Choroid plexus epithelial cell (primary cell): Measurements from ENCODE around the gene COL6A1.
A peak's percentile ranks its signal among the peaks of the same experiment; 100 is the strongest.
"Not testable (repeated sequence)": the region's sequence is repeated elsewhere in the genome, so short reads cannot be mapped to it uniquely, and the experiment has no call there.

Source experiments
- DNase-seq: peaks from one replicate; pipeline ENCODE4 v3.0.0-alpha.2; 2010; ENCODE audit warnings: low read depth
- H3K4me3 ChIP-seq: 2 replicates; pipeline ENCODE4 v1.5.1; 2011; ENCODE audit warnings: low read depth, mild to moderate bottlenecking, control low read depth, low read length, moderate library complexity
- TF ChIP-seq, protein P1 (sequence below): conservative IDR thresholded peaks from 2 replicates; pipeline ENCODE4 v1.5.1; 2011; ENCODE audit warnings: low read depth, mild to moderate bottlenecking, control low read depth, inconsistent platforms, low read length, moderate library complexity

The COL6A1 gene

GRCh38 chr21:45959182-45959581 is 22.4 kb upstream of the COL6A1 start:
- DNase-seq = no peak
- TF ChIP-seq, protein P1, sequence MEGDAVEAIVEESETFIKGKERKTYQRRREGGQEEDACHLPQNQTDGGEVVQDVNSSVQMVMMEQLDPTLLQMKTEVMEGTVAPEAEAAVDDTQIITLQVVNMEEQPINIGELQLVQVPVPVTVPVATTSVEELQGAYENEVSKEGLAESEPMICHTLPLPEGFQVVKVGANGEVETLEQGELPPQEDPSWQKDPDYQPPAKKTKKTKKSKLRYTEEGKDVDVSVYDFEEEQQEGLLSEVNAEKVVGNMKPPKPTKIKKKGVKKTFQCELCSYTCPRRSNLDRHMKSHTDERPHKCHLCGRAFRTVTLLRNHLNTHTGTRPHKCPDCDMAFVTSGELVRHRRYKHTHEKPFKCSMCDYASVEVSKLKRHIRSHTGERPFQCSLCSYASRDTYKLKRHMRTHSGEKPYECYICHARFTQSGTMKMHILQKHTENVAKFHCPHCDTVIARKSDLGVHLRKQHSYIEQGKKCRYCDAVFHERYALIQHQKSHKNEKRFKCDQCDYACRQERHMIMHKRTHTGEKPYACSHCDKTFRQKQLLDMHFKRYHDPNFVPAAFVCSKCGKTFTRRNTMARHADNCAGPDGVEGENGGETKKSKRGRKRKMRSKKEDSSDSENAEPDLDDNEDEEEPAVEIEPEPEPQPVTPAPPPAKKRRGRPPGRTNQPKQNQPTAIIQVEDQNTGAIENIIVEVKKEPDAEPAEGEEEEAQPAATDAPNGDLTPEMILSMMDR = no peak
- no peak overlapping the region for H3K4me3 ChIP-seq

DNA sequence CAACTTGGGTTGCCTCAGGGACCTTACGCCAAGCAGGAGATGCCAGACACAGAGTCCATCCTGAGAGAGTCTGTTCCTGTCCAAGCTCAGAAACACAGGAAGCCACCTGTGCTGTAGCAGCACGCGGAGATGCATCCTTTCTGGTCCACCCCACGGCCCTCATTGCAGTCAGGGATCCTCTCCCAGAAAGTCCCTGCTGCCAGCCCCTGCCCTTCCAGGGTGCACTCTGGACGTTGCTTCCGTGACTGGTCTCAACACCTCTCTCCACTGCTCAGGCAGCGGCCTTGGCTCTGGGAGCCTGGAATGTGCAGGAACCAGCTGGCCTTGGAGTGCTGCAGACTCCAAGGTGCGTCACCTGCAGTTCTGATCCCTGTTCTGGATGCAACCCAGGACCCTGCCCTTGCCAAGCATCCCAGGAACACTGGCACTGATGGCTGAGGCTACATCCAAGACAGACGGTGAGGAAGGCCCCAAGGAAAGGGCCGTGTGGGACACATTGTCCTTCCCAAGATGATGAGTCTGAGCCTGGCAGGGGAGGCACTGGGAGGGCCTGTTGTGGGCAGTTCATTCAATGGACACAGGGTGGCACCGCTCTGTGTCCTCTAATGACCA is 21.7 kb upstream of the COL6A1 start:
- TF ChIP-seq, protein P1 = no peak
- DNase-seq = no peak
- H3K4me3 ChIP-seq = no peak overlapping the region

- not testable (repeated sequence) for DNase-seq, H3K4me3 ChIP-seq
Observed at GRCh38 chr21:45961408-45961807, 20.2 kb upstream of the COL6A1 start.

DNA sequence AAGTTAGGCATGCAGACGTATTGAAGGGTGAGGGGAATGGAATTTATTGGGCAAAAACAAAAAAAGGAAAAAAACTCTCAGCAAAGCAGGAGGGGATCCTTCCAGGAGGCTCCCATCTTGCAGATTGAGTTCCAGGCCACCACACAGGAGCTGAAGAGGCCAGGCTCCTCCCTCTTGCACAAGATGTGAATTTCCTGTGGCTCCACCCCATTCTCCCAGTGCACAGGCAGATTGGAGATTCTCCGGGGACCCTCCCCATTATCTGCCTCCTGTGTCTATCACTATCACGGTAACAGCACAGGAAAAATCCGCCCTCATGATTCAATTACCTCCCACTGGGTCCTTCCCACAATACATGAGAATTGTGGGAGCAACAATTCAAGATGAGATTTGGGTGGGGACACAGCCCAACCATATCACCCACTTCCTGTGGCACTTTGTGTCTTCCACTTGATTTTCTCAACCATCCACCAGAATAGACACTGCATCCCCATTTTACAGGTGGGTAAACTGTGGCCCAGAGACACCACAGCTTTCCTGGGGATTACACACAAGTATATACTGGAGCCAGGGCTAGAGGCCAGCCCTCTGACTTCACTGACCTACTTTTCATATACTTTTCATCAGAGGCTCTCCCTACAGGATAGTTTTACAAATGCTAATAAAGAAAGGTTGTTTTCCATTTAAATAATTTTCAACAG is 18.9 kb upstream of the COL6A1 start:
- DNase-seq = no peak
- no peak overlapping the region for H3K4me3 ChIP-seq
- TF ChIP-seq, protein P1 = no peak

- TF ChIP-seq, protein P1 = no peak
- H3K4me3 ChIP-seq = no peak overlapping the region
- DNase-seq = peak; percentile 21
Observed at GRCh38 chr21:45963232-45963570, 18.4 kb upstream of the COL6A1 start.

DNA sequence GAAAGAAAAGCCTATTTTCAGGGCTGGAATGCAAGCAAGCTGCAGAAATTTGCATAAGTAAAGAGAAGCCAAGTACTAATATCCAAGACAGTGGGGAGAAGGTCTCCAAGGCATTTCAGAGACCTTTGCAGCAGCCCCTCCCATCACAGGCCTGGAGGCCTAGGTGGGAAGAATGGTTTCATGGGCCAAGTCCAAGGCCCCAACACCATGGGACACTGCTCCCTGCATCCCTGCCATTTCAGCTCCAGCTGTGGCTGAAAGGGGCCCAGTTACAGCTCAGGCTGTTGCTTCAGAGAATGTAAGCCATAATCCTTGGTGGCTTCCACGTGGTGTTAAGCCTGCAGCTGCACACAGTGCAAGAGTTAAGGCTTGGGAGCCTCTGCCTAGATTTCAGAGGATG is 16.9 kb upstream of the COL6A1 start:
- TF ChIP-seq, protein P1 = no peak
- no peak overlapping the region for H3K4me3 ChIP-seq
- DNase-seq = no peak

DNA sequence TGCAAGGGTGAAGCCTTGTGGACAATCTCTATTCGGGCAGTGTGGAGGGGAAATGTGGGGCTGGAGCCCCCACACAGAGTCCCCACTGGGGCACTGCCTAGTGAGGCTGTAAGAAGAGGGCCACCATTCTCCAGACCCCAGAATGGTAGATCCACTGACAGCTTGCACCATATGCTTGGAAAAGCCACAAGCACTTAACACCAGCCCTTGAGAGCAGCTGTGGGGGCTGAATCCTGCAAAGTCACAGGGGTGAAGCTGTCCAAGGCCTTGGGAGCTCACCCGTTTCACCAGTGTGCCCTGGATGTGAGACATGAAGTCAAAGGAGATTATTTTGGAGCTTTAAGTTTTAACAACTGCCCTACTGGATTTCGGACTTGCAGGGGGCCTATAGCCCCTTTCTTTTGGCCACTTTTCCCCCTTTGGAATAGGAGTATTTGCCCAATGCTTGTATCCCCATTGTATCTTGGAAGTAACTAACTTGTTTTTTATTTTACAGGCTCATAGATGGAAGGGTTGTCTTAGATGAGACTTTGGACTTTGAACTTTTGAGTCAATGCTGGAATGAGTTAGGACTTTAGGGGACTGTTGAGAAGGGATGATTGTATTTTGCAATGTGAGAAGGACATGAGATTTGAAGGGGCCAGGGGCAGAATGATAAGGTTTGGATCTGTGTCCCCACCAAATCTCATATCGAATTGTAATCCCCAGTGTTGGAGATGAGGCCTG is 16.3 kb upstream of the COL6A1 start:
- DNase-seq = no peak
- H3K4me3 ChIP-seq = no peak overlapping the region
- TF ChIP-seq, protein P1 = no peak
